ENCODE results near the gene VPS9D1. TPM values are rescaled to one million over a fixed set of nuclear protein-coding genes. Genes with fewer than 3 reads are reported as not detected.

The VPS9D1 gene
- total and polyA plus RNA-seq, 10 of the 15 experiments (the other 5 are each of a cell fraction or from before 2014, with no cell fraction given) = 0.65 to 4.2 (median 1.1) TPM

- ChIA-PET RAD21 (ENCODE audit: unreplicated experiment) (no interaction called here), CTCF (interaction anchor here (1.0 kb wide), 1 partner anchor 18 kb away, joined by 5 read pairs; no protein-coding TSS in a partner anchor), SMC1A (ENCODE audit: uncharacterized antibody, unreplicated experiment) (no interaction called here), POLR2A (no interaction called here)
- no peak for TF ChIP-seq SMAD5 (IDR thresholded peaks at IDR 0.05; ENCODE audit: low read depth)
- no peak for TF ChIP-seq KLF5 (IDR thresholded peaks at IDR 0.05; ENCODE audit: partially characterized antibody)
- TF ChIP-seq JUNB (IDR thresholded peaks at IDR 0.05) = no peak
- TF ChIP-seq FOS (IDR thresholded peaks at IDR 0.05; ENCODE audit: borderline replicate concordance, extremely low read depth, insufficient read length) = no peak
- TF ChIP-seq GATAD2B (conservative IDR thresholded peaks at IDR 0.05; ENCODE audit: low read depth) = no peak
- TF ChIP-seq MLLT1 (IDR thresholded peaks at IDR 0.05) = no peak
- TF ChIP-seq GABPA (IDR thresholded peaks at IDR 0.05; ENCODE audit: low read depth) = no peak
- TF ChIP-seq, protein P1, sequence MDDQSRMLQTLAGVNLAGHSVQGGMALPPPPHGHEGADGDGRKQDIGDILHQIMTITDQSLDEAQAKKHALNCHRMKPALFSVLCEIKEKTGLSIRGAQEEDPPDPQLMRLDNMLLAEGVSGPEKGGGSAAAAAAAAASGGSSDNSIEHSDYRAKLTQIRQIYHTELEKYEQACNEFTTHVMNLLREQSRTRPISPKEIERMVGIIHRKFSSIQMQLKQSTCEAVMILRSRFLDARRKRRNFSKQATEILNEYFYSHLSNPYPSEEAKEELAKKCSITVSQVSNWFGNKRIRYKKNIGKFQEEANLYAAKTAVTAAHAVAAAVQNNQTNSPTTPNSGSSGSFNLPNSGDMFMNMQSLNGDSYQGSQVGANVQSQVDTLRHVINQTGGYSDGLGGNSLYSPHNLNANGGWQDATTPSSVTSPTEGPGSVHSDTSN (IDR thresholded peaks at IDR 0.05; ENCODE audit: insufficient replicate concordance, low read depth, low read length) = no peak
- no peak for TF ChIP-seq MYB (IDR thresholded peaks at IDR 0.05; ENCODE audit: borderline replicate concordance, low read depth, low read length)
- TF ChIP-seq MTA2 (IDR thresholded peaks at IDR 0.05; ENCODE audit: low read depth) = no peak
- no peak for TF ChIP-seq SIX5 (IDR thresholded peaks at IDR 0.05; ENCODE audit: low read depth, low read length, severe bottlenecking)
- no peak for TF ChIP-seq NFYA (IDR thresholded peaks at IDR 0.05; ENCODE audit: borderline replicate concordance, low read depth, low read length)
- TF ChIP-seq PAX5 (IDR thresholded peaks at IDR 0.05; ENCODE audit: borderline replicate concordance, low read depth, low read length) = no peak
- TF ChIP-seq SIN3A (IDR thresholded peaks at IDR 0.05; ENCODE audit: low read depth, low read length) = no peak
- TF ChIP-seq ZBED1 (IDR thresholded peaks at IDR 0.05; ENCODE audit: borderline replicate concordance) = no peak
- Histone ChIP-seq H4K20me1 (ENCODE audit: control insufficient read depth, insufficient read depth) (no peaks in the 10 kb centered on the region), H3K4me3 (no peak overlapping the region), H3K9ac (ENCODE audit: control insufficient read depth, insufficient read depth, low read length) (no peak overlapping the region), H2AFZ (ENCODE audit: control insufficient read depth, low read depth, low read length) (no peak overlapping the region), H3K27ac (ENCODE audit: control insufficient read depth, insufficient read depth) (no peak overlapping the region), H3K36me3 (ENCODE audit: control insufficient read depth in 2 of 2, insufficient read depth in 2 of 2, low read length in 1 of 2) (peaks cover 0 to 2% of the 10 kb centered on the region in 2 experiments; a peak in 2 of 4 replicates), H3K4me1 (ENCODE audit: control insufficient read depth, insufficient read depth, low read length) (peaks cover 18% of the 10 kb centered on the region), H3K27me3 (replicated peaks in 1 of 2; ENCODE audit: control insufficient read depth in 2 of 2, insufficient read depth in 2 of 2, low read length in 1 of 2) (no peaks in the 10 kb centered on the region), H3K79me2 (ENCODE audit: control insufficient read depth, insufficient read depth, low read length) (peaks cover 11% of the 10 kb centered on the region), H3K9me3 (replicated peaks; ENCODE audit: control insufficient read depth, insufficient read depth, low read length) (no peaks in the 10 kb centered on the region), H3K4me2 (ENCODE audit: control insufficient read depth, insufficient read depth) (no peak overlapping the region)
- intact Hi-C loops (cut with micrococcal nuclease; ENCODE audit: unreplicated experiment) = no loop called here
- no peak for FAIRE-seq
- no peak for ATAC-seq
- in situ Hi-C loops (cut with MboI) = no loop called here
- no peak for DNase-seq (ENCODE audit: low read depth, low spot score)
- no TSS peak for BruUV-seq (replicated peaks)
- 75% methylated on average over 24 of the region's 24 CpGs for WGBS (ENCODE audit: insufficient coverage, insufficient replicate concordance, low lambda C conversion rate, missing lambda C conversion rate)
Measured at GRCh38 chr16:89717688-89718505, 2.8 kb downstream of the VPS9D1 start.

Measured in GM12878 (cell line).